GM12873 (cell line): Measurements from ENCODE around the gene CSTF2T.

Experiments
- CTCF ChIP-seq: IDR thresholded peaks from 2 replicates; pipeline ENCODE4 v1.5.1; 2012; ENCODE audit warnings: low read depth, mild to moderate bottlenecking, moderate library complexity, low read length, control low read depth; ENCODE audit not compliant: insufficient read depth; ENCODE audit errors: missing control alignments

CSTF2T gene

DNA sequence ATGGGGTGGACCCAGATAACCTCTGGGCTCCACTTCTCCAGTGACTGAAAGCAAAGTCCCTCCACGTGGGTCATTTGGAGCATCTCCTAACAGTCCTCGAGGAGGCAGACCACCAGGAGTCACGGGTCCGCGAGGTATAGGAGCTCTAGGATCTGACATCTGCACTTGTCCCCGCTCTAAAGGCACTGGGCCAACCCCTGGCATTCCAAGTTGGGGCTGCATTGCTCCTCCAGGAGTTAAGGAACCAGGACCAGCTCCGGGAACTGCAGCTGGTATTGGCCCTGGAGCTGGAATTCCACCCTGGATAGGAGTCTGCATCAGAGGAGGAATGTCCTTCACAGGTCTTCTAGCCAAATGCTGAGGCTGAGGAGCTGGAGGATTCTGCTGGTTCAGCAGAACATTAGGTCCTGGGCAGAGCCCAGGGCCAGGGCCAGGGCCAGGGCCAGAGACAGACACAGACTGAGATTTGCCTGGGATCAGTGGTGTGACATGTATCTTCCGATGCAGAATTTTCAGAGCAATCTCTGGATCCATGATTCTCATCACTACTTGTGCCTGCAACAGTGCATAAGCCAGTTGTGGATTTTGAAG lies 827 bp downstream of the CSTF2T start:
- TF ChIP-seq CTCF = no peak

GRCh38 chr10:51696251-51696650 lies 3.1 kb downstream of the CSTF2T start:
- no peak for TF ChIP-seq CTCF

GRCh38 chr10:51694086-51694768 lies 5.2 kb downstream of the CSTF2T start:
- TF ChIP-seq CTCF = no peak

DNA sequence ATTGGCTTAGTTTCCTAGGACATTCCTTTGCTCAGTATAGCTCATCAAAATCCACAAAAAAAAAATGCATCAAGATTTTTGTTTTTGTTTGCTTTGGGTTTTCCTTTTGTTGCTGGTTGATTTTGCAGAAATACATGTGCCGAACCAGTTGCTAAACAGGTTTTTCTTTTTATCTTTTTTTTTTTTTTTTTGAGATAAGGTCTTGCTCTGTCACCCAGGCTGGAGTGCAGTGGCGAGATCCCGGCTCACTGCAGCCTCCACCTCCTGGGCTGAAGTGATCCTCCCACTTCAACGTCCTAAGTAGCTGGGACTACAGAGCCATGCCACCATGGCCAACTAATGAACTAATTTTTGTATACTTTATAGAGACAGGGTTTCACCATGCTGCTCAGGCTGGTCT lies 8.3 kb downstream of the CSTF2T start:
- no peak for TF ChIP-seq CTCF

GRCh38 chr10:51689536-51689935 lies 9.9 kb downstream of the CSTF2T start:
- TF ChIP-seq CTCF = no peak

- no peak for TF ChIP-seq CTCF
Observed at GRCh38 chr10:51687296-51687695, 12.1 kb downstream of the CSTF2T start.

- no peak for TF ChIP-seq CTCF
Observed at GRCh38 chr10:51685768-51686167, 13.6 kb downstream of the CSTF2T start.
